Islet precursor cell (in vitro differentiated cells): Measurements from ENCODE around the gene ZNRF3.
"Not testable (repeated sequence)": the region's sequence is repeated elsewhere in the genome, so short reads cannot be mapped to it uniquely, and the experiment has no call there.

Source experiments
- DNase-seq: peaks from one replicate; pipeline ENCODE4 v3.0.0-alpha.2; 2018

Gene ZNRF3

GRCh38 chr22:28884747-28885350, 1.5 kb downstream of the ZNRF3 start:
- DNase-seq: no peak

- no peak for DNase-seq
These were observed 2.6 kb downstream of the ZNRF3 start for GRCh38 chr22:28885939-28886338.

GRCh38 chr22:28886679-28887078, 3.3 kb downstream of the ZNRF3 start:
- not testable (repeated sequence) for DNase-seq

- no peak for DNase-seq
These were observed 4.5 kb downstream of the ZNRF3 start for GRCh38 chr22:28887725-28888459.

- no peak for DNase-seq
These were observed 6.2 kb downstream of the ZNRF3 start for GRCh38 chr22:28889478-28890024.

- no peak for DNase-seq
These were observed 7.9 kb downstream of the ZNRF3 start for GRCh38 chr22:28891156-28891733.

- DNase-seq: no peak
These were observed 8.9 kb downstream of the ZNRF3 start for GRCh38 chr22:28892175-28892731.

GRCh38 chr22:28893810-28894209, 10.4 kb downstream of the ZNRF3 start:
- DNase-seq: no peak

GRCh38 chr22:28894334-28894733, 11.0 kb downstream of the ZNRF3 start:
- DNase-seq: no peak

- DNase-seq: no peak
These were observed 11.4 kb downstream of the ZNRF3 start for GRCh38 chr22:28894807-28895206.

- no peak for DNase-seq
These were observed 13.2 kb downstream of the ZNRF3 start for GRCh38 chr22:28896611-28897010.

GRCh38 chr22:28898233-28898629, 14.9 kb downstream of the ZNRF3 start:
- DNase-seq: no peak

- no peak for DNase-seq
These were observed 16.0 kb downstream of the ZNRF3 start for GRCh38 chr22:28899199-28899853.

GRCh38 chr22:28900379-28900925, 17.1 kb downstream of the ZNRF3 start:
- DNase-seq: no peak

GRCh38 chr22:28902490-28902889, 19.1 kb downstream of the ZNRF3 start:
- no peak for DNase-seq

- no peak for DNase-seq
These were observed 19.7 kb downstream of the ZNRF3 start for GRCh38 chr22:28903080-28903479.

GRCh38 chr22:28903729-28904128, 20.4 kb downstream of the ZNRF3 start:
- DNase-seq: no peak

GRCh38 chr22:28904211-28904896, 21.0 kb downstream of the ZNRF3 start:
- no peak for DNase-seq

GRCh38 chr22:28905256-28905832, 22.0 kb downstream of the ZNRF3 start:
- DNase-seq: no peak

GRCh38 chr22:28906312-28906711, 22.9 kb downstream of the ZNRF3 start:
- DNase-seq: no peak

GRCh38 chr22:28907311-28908008, 24.1 kb downstream of the ZNRF3 start:
- no peak for DNase-seq
